ENCODE measurements around the gene BMP6.
"Not testable (repeated sequence)": the region's sequence is repeated elsewhere in the genome, so short reads cannot be mapped to it uniquely, and the experiment has no call there.

BMP6 gene

DNA sequence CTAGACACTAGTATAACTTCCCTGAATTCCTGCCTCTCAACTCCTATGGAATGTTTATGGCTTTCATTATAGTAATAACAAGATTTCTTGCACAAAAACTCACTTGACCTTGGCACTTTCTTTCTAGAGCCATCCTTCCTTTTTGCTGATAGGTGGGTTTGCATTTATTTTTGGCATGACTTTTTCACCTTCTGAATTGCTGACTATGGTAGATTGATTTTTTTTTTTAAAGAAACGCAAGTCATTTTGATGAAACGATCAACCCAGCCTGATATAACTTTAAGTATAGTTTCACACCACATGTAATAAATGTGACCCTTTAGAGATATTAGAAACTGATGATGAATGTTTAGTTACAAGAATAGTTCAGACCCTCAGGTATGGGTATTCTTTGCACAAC is 61.8 kb downstream of the BMP6 start:
- DNase-seq (ENCODE audit: low read depth, low spot score) = no peak

DNA sequence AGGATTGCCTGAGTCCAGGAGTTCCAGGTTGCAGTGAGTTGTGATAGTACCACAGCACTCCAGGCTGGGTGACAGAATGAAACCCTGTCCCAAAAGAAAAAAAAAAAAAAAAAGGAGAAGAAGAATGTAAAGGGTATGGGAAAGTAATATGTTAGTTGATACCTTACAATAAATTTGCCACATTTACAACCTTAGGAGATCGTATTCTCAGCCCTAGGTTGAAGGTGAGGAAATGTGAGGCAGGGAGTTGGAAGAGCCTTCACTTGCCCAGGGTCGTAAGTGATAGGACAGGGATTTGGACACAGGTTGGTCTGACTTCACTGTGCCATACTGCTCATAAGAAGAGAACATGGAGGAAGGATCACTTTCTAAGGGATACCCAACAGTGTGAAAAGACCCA is 68.6 kb downstream of the BMP6 start:
- DNase-seq (ENCODE audit: low read depth, low spot score) = no peak

DNA sequence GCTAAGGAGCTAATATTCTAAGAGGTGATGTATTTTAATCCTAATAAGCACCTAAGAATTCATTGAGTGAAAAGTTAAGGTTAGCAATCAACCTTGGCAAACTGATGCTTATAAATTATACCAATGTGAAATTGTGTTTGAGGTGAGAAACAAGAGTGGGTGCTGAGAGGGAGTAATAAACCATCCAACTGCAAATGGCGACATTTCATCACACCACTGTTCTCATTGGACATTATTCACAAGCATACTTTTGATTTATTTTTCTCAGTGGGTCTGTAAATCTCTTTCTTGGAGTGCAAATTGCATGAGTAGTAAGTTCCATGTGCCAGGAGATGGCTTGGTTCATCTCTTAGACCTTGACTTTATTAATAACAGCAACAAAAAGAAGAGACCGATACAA is 71.5 kb downstream of the BMP6 start:
- no peak for DNase-seq (ENCODE audit: low read depth, low spot score)

DNA sequence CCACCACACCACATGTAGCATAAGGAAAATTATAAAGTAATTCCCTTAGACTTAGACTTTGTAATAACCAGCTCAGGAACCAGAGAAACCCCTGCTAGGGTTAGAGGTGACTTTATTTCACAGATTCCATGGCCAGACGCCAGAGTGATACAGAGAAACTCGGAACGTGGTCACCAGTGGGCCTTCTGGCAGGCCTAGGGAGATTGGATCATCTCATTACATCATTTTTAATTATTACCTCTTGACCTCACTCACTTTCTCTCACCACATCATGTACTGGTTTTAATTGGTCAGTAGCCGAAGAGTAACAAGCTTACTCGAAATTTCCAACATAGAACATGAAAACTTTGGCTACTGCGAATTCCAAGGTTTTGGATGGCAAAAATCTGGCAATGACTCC is 72.9 kb downstream of the BMP6 start:
- no peak for DNase-seq (ENCODE audit: low read depth, low spot score)

DNA sequence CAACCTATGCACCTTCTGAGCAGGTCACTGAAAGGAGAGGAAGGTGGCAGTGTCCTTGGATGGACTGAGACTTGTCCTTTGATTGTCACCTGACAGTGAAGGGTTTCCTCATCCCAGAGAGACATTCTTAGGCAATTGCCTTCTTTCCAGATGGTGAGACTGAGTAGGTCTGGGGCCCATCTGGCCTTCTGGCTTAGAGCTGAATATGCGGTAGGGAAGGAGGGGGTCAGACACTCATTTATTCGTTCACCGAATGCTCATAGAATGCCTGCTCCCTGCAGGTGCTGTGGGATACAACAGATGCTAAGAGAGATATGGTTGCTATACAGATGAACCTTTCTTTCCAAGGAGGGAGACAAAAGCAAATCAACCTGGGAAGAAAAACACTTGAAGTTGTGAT is 76.8 kb downstream of the BMP6 start:
- no peak for DNase-seq (ENCODE audit: low read depth, low spot score)

DNA sequence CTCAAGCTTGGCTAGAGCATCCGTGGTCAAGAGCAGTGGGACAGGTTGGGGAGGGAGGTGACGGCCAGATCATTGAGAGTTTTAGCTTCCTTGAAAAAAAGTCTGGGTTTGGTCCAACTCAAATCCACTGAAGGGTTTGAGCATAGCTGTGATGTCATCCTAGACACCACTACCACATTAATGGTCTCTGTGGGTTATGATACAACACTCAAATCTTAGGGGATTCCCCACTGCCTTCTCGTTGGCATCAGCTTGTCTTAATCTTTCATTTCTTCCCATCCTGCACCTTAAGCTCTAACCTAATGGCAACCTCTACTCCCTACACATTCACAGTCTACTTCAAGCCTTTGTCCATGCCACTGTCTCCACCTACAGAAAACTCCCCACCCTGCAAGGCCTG is 77.3 kb downstream of the BMP6 start:
- DNase-seq (ENCODE audit: low read depth, low spot score) = no peak

DNA sequence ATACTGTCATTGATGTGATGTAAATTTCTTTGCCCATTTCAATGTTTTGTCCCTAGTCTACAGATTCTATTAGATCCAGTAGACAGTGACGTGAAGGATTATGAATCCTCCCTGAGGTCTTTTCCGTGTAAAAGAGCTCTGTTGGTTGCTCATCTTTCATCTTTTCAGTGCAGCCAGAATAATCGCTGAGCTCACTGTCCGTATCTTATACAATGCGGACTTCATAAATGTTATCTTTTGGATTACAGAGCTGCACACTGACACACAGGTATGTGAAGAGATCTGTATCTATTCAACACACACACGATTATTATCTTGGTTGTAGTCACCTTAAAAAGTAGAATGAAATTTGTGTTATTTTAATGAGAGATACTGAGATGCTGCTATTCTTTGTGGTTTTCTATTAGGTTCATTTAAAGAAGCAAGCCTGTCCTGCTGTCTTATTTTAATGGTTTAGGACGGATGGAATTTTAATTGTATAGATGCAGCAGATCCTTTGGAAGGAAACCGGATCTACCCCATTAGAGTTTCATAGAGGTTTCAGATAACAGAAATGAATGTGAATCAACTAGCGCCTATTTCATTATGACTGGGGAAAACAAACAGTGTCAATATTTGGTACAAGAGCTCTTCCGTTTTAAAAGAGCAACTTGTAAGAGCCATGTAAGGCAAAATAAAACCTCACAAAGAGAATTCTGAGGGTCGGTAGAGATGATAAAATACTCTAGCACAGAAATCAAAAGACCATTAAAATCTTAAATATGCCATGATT is 79.4 kb downstream of the BMP6 start:
- no peak for DNase-seq (ENCODE audit: low read depth, low spot score)

DNA sequence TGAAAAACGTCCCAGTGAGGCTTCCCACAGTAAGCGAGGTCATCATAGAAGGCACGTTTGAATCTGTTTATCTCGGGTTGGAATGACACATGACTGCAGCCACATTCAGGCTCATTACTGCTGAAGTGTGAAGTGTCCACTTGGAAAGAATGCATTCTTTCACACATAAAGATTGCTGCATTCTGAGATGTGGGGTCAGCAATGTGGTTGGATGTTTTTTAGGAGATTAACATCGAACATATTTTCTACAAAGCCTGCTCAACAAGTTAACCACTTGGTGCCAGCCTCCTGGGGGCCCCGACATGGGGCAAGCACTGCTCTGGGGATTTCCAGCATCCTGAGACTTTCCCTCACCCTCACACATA is 79.9 kb downstream of the BMP6 start:
- DNase-seq (ENCODE audit: low read depth, low spot score) = no peak

DNA sequence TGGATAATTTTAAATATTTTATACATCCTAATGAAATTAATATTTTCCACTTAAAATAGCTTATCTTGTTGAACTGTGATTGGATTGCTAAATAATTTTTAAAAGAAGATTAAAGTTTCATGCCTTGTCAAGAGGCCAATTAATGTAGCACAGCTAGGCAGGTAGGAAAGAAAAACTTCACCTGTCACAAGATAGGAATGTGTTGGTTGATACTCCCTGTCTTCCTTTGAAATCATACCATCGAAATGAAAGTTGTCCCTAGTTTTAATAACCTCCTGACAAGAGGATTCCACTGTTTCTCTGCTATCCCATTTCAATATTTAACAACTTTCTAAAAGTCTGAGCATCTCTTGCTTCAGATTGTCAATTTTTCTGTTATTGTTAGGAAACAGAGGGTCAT is 80.8 kb downstream of the BMP6 start:
- DNase-seq (ENCODE audit: low read depth, low spot score) = no peak

DNA sequence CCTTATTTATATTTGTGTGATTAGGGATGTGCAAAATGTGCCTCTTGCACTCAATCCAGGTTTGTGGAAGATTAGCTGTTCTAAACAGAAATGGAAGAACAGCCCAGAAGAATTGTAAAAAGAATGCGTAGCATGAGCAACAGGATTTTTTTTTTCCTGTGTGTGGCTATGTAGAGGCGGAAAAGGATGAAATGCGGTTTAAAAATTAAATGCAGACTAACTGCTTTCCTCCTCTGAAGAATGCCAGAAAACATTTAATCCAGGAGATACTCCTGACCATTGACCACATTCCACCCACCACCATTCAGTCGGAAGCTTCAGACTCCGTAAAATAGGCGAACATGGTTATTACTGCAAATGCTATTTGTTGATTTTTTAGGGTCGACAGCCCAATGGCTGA is 83.4 kb downstream of the BMP6 start:
- DNase-seq (ENCODE audit: low read depth, low spot score) = no peak

DNA sequence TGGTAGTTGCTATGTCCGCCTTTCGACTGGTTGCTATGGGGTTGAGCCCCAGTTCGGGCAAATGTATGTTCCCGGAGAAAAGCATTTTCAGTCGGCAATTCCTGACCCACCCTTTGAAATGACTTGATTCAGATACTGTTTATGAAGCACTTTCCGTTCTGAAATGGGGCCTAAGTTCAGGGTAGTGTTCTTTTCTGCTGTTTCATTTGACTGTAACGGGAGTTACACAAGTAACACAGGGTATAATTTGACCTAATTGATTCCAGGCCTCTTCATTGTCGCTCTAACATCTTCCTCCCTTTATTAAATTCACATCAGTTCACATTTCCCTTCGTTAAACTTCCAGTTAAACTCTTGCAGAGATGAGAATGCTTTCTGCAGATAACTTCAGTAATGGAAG is 85.5 kb downstream of the BMP6 start:
- no peak for DNase-seq (ENCODE audit: low read depth, low spot score)

DNA sequence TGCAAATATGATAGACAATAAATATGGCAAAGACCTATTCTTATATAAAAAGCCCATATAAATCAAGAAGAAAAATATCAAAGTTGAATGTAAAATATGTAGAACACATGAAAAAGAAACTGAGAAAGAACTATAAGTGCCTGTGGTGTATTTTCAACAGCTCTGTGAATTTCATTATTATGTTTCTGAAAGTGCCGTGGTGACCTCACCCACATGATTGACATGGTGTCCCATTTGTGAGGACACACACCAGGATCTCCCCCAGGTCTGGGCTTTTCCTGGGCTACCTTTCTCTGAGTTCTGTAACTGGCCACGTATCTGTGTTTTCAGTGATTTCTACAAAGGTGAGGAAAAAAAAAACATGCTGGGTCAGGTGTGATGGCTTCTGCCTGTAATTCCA is 86.7 kb downstream of the BMP6 start:
- no peak for DNase-seq (ENCODE audit: low read depth, low spot score)

DNA sequence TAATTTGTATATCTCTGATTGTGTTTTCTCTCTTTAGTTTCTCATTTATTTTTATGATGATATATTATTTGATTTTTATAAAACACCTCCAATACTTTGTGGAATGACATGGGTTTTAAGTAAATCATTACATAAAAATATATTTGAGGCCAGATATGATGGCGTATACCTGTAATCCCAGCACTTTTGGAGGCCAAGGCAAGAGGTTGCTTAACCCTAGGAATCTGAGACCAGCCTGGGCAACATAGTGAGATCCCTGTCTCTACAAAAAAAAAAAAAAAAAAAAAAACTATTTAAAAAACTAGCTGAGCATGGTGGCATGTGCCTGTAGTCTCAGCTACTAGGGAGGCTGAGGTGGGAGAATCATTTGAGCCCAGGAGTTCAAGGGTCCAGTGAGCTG is 87.3 kb downstream of the BMP6 start:
- DNase-seq (ENCODE audit: low read depth, low spot score) = no peak

DNA sequence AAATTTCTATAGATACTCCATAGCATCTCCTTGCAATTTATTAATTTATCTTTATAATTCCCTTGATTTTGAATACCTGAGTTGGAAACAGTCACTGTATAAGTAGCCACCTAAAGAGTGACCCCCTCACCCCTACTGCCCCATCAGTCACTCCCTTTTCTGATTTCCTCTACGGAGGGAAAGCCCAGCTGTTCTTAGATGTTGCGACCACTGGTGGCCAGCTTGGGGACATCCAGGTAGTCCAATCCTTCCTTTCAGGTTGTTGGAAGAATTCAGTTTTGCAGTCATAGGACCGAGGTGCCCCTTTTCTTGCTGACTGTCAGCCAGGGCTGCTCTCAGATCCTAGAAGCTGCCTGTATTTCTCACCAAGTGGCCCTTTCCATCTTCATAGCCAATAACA is 87.8 kb downstream of the BMP6 start:
- DNase-seq (ENCODE audit: low read depth, low spot score) = no peak

DNA sequence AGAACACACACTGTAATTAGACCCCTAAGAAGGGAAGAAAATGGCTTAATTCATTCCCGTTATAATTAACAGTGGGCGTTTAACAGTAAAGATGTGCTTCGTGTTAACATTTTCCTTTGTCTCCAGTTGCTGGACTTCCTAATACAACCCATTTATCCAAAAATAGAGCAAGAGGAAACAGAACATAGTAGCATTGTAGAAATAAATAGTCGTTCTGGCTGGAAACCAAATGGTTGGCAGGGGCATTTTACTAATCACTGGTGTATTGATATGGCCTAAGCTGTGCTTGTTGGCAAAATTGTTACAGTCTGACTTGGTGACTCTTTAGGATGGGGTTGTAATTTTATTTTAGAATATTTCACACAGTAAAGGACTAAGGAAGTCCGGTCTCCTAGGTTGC is 89.8 kb downstream of the BMP6 start:
- DNase-seq (ENCODE audit: low read depth, low spot score) = no peak

DNA sequence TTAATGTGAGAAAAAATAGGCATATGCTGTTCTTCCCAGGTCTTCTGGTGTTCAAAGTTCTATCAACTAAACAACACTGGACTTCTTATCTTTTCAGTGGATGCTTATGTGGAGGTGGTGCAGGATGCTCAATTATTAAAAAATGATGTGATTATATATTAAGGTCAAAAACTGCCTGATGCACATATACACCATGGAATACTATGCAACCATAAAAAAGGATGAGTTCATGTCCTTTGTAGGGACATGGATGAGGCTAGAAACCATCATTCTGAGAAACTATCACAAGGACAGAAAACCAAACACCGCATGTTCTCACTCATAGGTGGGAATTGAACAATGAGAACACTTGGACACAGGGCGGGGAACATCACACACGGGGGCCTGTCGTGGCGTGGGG is 91.3 kb downstream of the BMP6 start:
- not testable (repeated sequence) for DNase-seq (ENCODE audit: low read depth, low spot score)

DNA sequence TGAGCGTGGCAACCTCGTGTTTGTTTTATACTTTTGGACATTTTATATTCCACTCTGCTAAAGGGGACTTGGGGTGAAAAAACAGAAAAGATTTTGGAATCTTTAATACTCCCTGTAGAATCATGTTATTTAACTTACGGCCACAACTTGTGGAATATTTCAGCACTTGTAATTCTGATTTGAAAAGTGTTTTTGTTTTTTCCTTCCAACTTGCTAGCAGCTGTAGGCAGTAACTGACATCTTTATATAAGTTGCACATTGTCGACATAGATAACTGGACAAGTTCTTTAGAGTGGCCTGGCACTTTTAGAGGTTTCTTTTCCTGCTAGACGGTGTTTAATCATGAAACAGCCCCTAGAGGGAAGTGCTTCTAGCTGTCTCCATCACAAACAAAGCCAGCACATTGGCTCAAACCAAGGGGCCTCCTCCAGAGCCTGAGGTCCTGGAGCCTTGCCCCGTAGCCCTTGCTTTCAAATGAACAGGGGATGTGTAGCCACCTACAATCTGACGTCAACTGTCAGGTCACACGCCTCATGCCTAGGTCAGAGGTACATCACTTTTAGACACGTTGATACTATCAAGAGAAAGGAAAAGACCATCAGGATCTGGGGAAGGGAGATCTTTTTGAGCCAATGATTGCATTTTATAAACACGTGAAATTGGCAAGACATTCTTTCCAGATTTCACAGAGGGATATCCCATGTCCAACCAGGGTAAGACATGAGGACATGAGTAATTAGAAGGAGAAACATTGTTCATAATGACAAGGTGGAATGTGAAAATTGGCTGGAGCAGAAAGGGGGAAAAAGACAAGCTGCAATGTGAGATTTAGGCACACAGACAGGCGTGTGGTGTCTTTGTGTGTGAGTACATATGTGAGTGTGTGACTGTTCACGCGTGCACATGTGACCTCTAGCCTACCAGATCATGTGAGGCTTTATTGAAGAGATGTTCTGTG is 92.6 kb downstream of the BMP6 start:
- DNase-seq (ENCODE audit: low read depth, low spot score) = no peak

DNA sequence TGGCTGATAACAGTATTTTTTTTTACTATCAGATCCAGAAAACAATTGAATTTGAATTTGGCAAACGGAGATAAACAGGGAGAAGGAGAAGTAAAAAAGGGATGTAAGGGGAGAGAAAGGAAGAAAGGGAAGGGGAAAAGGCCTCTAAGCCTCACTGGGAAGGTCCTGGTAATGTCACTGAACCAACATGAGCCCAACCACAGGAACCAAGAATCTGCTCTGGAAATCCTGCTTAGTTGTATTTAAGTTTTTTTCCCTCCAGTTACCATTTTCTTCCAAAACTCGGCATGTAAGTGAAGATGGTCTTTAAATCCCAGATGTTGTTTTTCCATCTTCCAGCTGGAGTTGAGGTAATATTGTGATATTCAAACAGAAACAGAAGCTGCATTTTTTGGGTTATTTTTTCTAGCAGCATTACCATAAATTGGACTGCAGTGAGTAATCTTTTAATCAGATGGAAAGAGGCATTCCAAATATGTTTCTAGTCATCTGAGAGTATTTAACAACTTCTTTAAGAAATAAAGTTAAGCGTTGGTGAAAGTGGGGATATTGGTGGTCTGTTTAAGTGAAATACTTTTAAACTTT is 93.6 kb downstream of the BMP6 start:
- DNase-seq (ENCODE audit: low read depth, low spot score) = no peak

DNA sequence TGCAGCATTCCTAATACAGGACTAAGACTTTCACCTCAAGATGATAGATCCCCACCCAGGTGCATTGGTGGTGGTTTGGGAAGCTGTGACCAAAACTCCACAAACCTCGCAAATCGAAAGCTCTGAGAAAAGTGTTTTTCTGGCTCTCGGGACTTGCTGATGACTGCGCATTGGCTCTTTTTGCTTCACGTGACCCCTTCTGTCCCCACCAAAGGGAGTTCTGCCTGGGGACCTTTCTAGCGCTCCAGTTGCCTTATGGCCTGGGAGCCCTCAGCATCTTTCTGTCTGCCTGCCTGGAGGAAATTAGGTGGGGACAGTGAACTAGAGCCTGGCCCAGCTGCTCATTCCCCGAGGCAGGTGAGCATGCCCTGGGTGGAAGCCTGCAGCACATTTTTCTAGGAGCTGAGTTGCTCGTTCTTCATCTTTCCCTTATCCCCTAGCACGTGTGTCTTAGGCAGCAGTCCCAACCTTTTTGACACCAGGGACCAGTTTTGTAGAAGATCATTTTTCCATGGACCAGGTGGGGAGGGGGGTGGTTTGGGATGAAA is 94.5 kb downstream of the BMP6 start:
- DNase-seq (ENCODE audit: low read depth, low spot score) = no peak

DNA sequence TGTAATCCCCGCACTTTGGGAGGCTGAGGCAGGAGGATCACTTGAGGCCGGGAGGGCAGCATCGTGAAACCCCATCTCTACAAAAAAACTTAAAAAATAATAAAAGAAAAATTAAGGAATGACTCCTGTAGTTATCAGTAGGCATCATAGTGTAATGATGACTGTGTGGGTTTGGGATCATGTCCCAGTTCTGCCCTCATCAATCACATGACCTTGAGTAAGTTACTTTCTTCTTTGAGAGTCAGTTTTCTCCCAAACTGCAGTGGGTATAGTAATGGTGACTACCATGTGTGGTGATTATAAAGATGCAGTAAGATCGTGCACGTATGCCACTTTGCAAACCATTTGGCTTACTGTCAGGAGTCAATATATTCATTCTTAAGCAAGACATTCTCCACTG is 95.5 kb downstream of the BMP6 start:
- no peak for DNase-seq (ENCODE audit: low read depth, low spot score)

DNA sequence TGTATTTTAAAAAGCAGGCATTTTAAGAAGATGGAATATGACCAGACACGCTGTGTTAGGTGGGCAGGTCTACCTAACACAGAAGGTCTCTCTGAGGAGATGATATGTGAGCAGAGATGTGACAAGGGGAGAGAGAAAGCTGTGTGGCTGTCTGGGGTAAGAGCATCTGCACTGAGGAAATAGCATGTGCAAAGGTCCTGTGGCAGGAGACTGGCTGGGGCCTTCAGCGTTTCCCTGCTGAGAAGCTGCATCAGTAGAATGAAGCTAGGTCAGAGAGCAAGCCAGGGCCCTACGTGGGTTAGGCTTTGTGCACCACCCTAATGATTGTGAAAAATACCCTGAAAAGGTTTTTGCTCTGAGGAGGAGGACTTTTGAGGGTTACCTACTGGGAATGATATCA is 97.7 kb downstream of the BMP6 start:
- no peak for DNase-seq (ENCODE audit: low read depth, low spot score)

DNA sequence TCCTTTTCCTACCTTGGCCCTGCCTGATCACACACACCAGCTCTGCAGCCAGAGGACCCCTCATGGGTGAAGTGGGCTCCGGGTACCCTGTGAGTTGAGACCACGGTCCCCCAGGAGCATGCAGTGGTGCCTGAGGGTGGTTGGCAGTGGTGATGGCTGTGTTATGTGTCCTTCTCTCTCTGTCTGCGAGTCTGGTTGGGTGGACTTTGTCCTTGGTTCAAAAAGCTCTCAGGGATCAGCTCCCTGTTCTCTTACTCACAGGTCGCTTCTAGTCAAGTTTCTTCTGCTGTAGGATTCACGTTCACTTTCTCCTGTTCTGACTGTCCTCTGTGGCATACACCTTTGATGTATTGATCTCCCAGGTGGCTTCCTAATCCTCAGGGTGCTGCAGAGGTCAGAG is 100.1 kb downstream of the BMP6 start:
- no peak for DNase-seq (ENCODE audit: low read depth, low spot score)

Data from activated naive CD8-positive, alpha-beta T cell treated with anti-CD3 and anti-CD28 coated beads, Interleukin-2, amount 50 U/mL, for 16 hours (primary cell).